NT2/D1 (cell line): ENCODE results near the gene KERA.
"Not testable (repeated sequence)": the region's sequence is repeated elsewhere in the genome, so short reads cannot be mapped to it uniquely, and the experiment has no call there.

ENCODE experiments used
- DNase-seq: peaks from one replicate; pipeline ENCODE4 v3.0.0-alpha.2; 2011; ENCODE audit warnings: low read depth, low spot score
- H3K27me3 ChIP-seq: 2 replicates; pipeline ENCODE4 v1.6.0; 2011; ENCODE audit warnings: mild to moderate bottlenecking; ENCODE audit not compliant: insufficient read length, insufficient read depth
- H3K36me3 ChIP-seq: 2 replicates; pipeline ENCODE4 v1.6.1; 2011; ENCODE audit warnings: mild to moderate bottlenecking, low read length, mixed read lengths; ENCODE audit not compliant: insufficient read depth, insufficient read length
- H3K4me1 ChIP-seq: 2 replicates; pipeline ENCODE4 v1.5.1; 2011; ENCODE audit not compliant: insufficient read depth, insufficient read length
- H3K4me3 ChIP-seq: 2 replicates; pipeline ENCODE4 v1.5.1; 2011; ENCODE audit warnings: low read depth; ENCODE audit not compliant: insufficient read length
- H3K9ac ChIP-seq: 2 replicates; pipeline ENCODE4 v1.6.0; 2011; ENCODE audit warnings: low read depth; ENCODE audit not compliant: insufficient read length
- H3K9me3 ChIP-seq: 2 replicates; pipeline ENCODE4 v1.5.1; 2011; ENCODE audit warnings: mild to moderate bottlenecking, low read length; ENCODE audit not compliant: insufficient read depth
- SUZ12 ChIP-seq: IDR thresholded peaks from 2 replicates; pipeline ENCODE4 v1.6.1; 2011; ENCODE audit not compliant: insufficient read length, insufficient read depth; ENCODE audit errors: extremely low read depth
- YY1 ChIP-seq: IDR thresholded peaks from 2 replicates; pipeline ENCODE4 v1.6.1; 2011; ENCODE audit not compliant: insufficient read length, insufficient read depth
- ZNF274 ChIP-seq: IDR thresholded peaks from 2 replicates; pipeline ENCODE4 v1.6.1; 2011; ENCODE audit warnings: mild to moderate bottlenecking, low read depth, low read length

Gene KERA

GRCh38 chr12:91091916-91092715 lies 34.3 kb upstream of the KERA start:
- no peaks in the 10 kb centered on the region for H3K27me3 ChIP-seq
- TF ChIP-seq YY1, result no peak
- TF ChIP-seq ZNF274, result no peak
- H3K9me3 ChIP-seq, result peaks cover 20% of the 10 kb centered on the region
- no peak for DNase-seq
- no peaks in the 10 kb centered on the region for H3K36me3 ChIP-seq
- H3K4me3 ChIP-seq, result no peak overlapping the region
- H3K4me1 ChIP-seq, result peaks cover 2% of the 10 kb centered on the region
- H3K9ac ChIP-seq, result no peak overlapping the region

GRCh38 chr12:91089953-91090352 lies 32.1 kb upstream of the KERA start:
- H3K4me3 ChIP-seq, DNase-seq, H3K27me3 ChIP-seq, H3K4me1 ChIP-seq, H3K36me3 ChIP-seq, H3K9ac ChIP-seq: not testable (repeated sequence)
- H3K9me3 ChIP-seq, result peaks cover 20% of the 10 kb centered on the region

- no peak overlapping the region for H3K9ac ChIP-seq
- TF ChIP-seq ZNF274 (no peak), YY1 (no peak), SUZ12 (no peak)
- no peak for DNase-seq
Measured at GRCh38 chr12:91080041-91080440, 22.2 kb upstream of the KERA start.

GRCh38 chr12:91078501-91078900 lies 20.7 kb upstream of the KERA start:
- no peak for TF ChIP-seq ZNF274
- TF ChIP-seq YY1, result no peak
- no peak for TF ChIP-seq SUZ12
- no peak overlapping the region for H3K4me3 ChIP-seq
- DNase-seq, result no peak
- no peaks in the 10 kb centered on the region for H3K9me3 ChIP-seq
- no peaks in the 10 kb centered on the region for H3K4me1 ChIP-seq
- H3K9ac ChIP-seq, result no peak overlapping the region
- H3K36me3 ChIP-seq, result no peaks in the 10 kb centered on the region
- no peaks in the 10 kb centered on the region for H3K27me3 ChIP-seq

More at GRCh38 chr12:91080041-91080440, 22.2 kb upstream of the KERA start:
- Histone ChIP-seq H3K36me3 (no peaks in the 10 kb centered on the region), H3K4me3 (no peak overlapping the region), H3K4me1 (no peaks in the 10 kb centered on the region), H3K9me3 (no peaks in the 10 kb centered on the region), H3K27me3 (no peaks in the 10 kb centered on the region)

GRCh38 chr12:91077228-91077954 lies 19.6 kb upstream of the KERA start:
- no peak for TF ChIP-seq YY1
- TF ChIP-seq SUZ12, result no peak
- TF ChIP-seq ZNF274, result no peak

GRCh38 chr12:91074851-91075250 lies 17.0 kb upstream of the KERA start:
- Histone ChIP-seq H3K36me3 (no peaks in the 10 kb centered on the region), H3K4me1 (no peaks in the 10 kb centered on the region), H3K4me3 (no peak overlapping the region), H3K9me3 (no peaks in the 10 kb centered on the region), H3K9ac (no peak overlapping the region), H3K27me3 (no peaks in the 10 kb centered on the region)
- no peak for TF ChIP-seq ZNF274
- no peak for TF ChIP-seq YY1
- no peak for TF ChIP-seq SUZ12
- no peak for DNase-seq

More at GRCh38 chr12:91077228-91077954, 19.6 kb upstream of the KERA start:
- no peak overlapping the region for H3K9ac ChIP-seq
- no peak for DNase-seq
- H3K36me3 ChIP-seq, result no peaks in the 10 kb centered on the region
- H3K9me3 ChIP-seq, result no peaks in the 10 kb centered on the region
- no peaks in the 10 kb centered on the region for H3K4me1 ChIP-seq
- no peaks in the 10 kb centered on the region for H3K27me3 ChIP-seq
- no peak overlapping the region for H3K4me3 ChIP-seq

GRCh38 chr12:91074154-91074709 lies 16.4 kb upstream of the KERA start:
- Histone ChIP-seq H3K27me3 (no peaks in the 10 kb centered on the region), H3K36me3 (no peaks in the 10 kb centered on the region), H3K4me1 (no peaks in the 10 kb centered on the region), H3K9me3 (no peaks in the 10 kb centered on the region), H3K9ac (no peak overlapping the region), H3K4me3 (no peak overlapping the region)
- TF ChIP-seq SUZ12 (no peak), ZNF274 (no peak), YY1 (no peak)
- no peak for DNase-seq
